Stimulated activated CD8-positive, alpha-beta memory T cell treated with anti-CD3 and anti-CD28 coated beads, Interleukin-12 subunit alpha, Interleukin-12 subunit beta, amount 100 ng/mL, for 4 hours (primary cell): ENCODE results near the gene RPS18.

Experiments
- DNase-seq: peaks from one replicate; pipeline ENCODE4 v3.0.0-alpha.2; 2020; ENCODE audit warnings: low read depth

The RPS18 gene

DNA sequence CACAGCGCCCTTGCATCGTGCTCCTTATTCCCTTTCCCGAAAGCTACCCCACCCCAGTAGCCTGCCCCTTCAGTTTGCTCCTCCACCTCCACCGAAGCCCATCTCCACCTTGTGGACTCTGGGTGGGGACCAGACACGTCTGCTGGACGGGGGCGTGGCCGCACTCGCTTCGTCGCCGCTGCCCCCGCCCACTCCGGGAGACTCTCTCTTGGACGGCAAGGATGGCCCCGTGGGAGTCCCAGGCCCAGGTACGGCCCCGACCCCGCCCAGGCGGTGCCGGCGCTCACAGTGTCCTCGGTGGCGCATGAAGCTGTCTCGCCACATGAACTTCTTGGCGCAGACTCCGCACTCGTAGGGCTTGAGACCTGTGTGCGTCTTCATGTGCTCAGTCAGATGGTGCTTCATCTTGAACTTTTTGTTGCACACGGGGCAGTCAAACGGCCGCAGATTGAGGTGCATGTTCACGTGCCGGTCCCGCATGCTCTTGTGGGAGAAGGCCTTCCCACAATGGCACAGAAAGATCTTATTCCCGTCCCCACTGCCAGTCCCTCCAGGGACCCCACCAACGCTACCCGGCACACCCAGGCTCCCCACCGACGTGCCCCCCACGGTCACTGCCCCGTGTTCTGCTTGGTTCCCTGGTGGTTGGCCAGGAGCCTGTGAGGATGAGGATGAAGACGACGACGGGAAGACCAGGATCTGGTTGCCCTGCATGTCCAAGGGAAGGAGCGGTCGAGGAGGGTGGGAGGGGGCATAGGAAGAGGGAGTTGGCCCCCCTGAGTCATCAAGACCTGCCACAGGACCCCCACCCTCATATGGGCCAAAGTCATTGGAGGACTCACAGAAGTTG lies 43.3 kb downstream of the RPS18 start:
- DNase-seq, result no peak

DNA sequence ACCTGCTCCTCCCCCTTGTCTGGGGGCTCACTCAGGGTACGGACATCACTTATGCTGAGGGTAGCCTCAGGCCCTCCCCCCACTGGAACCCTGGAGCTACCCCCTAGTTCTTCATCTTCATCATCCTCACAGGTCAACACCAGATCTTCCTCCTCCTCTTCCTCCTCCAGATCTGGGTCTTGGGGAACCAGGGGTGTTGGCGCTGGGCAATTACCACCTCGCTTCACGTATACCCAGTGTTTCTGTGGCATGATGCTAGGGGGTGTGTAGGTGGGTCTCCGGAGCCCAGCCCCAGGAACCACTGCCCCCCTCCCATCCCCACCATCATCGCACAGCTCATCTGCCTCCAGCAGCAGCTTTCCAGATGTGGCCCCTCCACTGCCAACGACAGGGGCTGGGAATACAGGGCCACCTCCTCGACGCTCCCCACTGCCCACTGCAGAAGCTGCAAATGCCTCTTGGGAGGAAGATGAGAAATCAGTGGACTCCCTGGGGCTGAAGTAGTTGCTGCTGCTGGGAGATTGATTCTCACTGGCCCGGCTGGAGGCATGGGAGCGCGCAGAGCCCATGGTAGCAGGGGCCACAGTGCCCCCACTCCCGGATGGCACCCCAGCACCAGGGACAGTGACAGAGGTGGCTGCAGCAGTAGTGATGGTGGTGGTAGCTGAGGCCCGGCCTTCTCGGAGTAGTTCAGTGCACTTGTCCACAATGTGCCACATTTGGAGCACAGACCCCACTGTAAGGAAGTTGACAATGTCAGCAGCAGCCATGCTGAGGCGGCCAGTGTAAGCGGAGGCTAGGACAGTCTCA lies 44.1 kb downstream of the RPS18 start:
- no peak for DNase-seq

DNA sequence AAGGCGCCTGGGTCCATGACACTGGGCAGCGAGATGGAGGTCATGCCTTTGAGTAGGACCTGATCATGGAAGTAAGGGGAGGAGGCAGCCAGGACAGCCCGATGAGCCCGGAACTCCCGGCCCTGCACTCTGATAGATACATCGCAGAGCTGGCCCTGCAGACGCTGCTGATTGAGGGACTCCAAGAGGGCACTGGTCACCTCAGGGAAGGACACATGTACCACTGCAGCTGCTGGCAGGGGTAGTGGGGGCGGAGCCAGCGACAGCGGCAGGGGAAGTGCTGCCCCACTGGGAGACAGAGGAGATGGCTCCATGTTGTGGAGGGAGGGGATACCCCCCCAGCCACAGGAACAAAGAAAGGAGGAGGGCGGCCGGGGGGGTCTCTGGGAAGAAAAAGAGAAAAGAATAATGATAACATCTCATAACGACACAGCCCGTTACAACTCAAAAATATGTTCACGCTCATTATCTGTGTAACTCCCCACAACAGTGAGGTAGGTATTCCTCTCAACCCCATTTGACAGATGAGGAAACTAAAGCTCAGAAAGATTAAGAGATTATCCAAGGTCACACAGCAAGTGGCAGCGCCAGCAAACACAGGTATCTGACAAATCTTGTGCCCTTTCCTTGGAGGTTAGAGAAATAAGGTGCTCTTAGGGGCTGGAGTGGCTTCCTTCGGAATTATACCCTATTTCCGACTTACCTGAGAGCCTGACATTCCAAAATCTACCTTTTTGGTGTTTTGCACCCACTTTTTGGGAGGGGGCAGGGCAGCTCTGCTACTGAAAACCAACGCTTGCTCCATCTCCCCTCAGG lies 44.9 kb downstream of the RPS18 start:
- DNase-seq, result no peak

DNA sequence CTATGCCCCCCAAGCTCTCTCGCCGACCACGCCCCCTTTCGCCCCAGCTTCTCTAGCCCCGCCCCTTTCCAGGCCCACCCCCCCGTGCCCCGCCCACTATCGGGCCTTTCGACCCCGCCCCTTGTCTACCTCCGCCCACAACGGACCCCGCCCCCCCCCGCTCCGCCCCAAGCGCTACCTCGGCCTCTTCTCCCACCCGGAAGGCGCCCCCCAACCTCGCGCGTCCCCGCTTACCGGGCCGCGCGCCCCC lies 45.5 kb downstream of the RPS18 start:
- DNase-seq, result no peak

DNA sequence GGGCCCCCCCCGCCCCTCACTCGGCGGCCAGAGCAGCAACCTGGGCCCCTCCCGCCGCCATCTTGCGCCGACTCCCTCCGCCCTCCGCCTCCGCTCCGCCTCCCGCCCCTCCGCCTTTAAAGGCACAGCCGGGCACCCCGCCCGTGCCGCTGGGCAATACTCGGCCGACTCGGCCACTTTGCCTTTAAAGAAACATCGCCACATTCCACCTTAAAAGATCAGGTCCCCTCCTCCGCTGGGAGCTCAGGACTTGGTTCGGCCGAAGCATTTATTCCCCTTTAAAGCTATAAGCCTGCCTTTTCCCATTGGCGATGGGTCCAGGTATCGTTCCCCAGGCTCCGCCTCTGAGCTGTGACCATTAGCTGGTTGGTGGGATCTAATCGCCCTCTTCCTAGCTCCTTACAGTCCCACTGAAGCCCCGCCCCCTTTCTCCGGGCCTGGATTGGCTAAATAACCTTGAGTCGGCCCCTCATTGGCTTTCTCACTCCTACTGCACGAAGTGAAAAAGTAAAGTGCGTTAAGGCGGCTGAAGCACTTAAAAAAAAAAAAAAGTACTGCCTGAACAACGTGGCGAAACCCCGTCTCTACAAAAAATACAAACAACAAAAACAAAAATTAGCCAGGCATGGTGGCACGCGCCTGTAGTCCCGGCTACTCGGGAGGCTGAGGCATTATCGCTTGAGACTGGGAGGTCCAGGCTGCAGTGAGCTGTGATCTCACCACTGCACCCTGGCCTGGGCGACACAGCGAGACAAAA lies 46.0 kb downstream of the RPS18 start, which contains the start of gene ZBTB22:
ZBTB22 (minus strand) TSS at position 76 of the 757 bp plus-strand sequence. CDS start 828 bp downstream, outside the sequence.
- DNase-seq, result peak; percentile 90

DNA sequence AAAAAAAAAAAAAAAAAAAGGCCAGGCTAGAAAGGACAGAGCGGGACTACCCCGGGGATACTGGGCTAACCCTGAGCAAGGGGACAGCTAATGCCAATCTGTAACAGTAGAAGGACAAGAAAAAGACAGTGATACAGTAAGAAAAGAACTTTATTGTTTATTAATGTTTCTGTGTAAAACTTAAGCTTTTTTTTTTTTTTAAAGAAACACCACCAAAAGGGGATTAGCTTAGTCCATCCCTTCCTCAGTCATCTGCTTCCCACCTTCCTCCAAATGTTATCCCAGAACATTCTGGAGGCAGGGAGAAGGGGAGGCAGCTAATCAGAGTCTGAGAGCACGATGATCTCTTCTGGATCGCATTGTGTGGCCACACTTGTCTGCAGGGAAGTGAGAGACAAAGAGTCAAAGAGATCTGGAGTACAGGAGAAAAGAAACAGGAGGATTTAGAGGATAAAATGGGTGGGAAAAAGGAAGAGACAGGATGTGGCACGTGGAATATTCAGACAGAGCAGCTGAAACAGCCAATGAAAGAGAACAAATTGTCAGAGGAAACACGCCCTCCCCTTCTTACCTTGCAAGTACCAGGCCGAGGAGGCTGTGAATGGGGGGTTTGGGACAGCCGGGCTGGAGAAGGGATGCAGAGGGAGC lies 46.7 kb downstream of the RPS18 start:
- no peak for DNase-seq

DNA sequence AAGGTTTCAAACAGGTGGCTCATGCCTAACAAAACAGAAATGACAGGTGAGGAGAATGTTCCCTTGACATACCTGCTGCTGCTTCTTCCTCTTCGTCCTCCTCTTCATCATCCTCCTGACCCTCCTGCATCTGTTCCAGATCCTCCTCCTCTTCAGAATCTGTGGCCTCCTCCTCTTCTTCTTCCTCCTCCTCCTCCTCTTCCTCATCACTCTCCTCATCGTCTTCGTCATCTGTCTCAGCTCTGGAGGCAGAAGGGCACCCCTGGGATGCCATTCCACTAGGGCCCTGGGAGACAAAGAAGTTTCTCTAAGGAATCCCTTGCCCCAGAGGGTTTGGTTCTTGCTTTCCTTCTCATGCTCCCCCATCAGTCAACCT lies 48.1 kb downstream of the RPS18 start:
- DNase-seq, result no peak

DNA sequence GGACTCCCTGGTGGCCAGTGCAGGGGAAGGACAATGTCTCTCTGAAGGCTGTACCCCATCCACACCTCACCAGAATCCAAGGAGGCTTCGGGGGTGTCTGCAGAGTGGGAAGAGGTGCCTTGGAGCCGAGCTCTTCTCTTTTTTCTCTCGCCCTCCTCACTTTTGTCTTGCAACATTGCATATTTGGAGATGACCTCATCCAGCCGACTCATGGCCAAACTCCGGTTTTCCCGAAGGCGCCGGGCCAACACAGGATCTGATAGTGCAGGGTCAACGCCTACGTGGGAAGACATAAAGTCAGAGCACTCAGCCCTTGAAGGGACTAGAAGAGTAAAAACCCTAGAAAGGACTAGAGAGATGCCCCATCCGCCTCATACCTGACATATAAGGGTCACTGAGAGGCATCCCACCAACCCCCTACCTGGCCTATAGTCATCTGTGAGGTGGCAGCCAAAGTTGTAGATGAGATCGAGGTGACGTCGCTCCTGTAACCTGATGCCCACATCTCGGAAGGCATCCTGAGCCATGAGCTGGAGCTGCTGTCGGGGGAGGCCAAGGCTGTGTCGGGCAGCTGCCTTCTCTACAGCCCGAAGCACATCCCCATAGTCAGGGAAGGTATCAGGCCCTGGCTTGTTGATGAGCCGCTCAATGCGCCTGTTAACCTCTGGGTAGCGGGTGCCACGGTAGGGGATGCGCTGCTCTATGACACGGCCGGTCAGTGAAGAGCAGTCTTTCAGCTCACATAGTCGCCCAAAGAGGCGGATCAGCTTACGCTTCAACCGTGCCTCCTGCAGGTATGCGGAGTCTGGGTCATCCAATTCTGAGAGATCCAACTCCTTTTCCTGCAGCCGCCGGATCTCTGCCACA lies 48.7 kb downstream of the RPS18 start:
- DNase-seq, result no peak

DNA sequence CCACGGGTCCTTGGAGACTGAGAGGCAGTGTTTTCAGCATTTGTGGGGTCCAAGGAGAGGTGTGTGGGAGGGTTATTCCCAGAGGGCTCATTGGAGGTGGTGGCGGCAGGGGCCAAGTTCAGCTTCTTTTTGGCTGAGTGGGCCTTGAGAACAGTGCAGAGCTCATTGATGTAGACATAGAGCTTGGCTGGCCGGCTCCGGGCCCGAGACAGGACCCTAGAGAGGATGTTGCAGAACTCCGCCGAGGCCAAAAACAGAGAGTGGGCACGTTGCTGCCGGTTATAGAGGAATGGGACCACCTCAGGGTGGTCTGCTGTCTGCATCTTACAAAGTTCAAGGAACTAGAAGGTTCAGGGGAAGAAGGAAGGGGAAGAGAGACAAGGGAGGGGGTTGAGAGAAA lies 49.4 kb downstream of the RPS18 start:
- DNase-seq, result no peak

DNA sequence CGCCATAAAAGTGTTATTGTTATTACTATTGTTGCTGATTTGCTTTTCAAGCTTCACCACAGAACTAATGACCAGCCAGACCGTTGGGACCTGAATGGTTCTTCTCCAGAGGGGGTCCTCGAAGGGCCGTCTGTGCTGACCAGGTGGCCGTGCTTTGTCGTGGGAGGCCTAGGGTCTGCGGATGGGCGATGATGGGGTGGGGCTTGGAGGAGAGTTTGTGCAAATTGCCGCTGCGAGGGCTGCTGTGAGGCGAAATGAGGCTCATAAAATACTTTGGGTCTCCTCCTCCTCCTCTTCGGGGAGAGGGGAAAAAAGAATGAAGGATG lies 51.7 kb downstream of the RPS18 start:
- DNase-seq, result no peak

DNA sequence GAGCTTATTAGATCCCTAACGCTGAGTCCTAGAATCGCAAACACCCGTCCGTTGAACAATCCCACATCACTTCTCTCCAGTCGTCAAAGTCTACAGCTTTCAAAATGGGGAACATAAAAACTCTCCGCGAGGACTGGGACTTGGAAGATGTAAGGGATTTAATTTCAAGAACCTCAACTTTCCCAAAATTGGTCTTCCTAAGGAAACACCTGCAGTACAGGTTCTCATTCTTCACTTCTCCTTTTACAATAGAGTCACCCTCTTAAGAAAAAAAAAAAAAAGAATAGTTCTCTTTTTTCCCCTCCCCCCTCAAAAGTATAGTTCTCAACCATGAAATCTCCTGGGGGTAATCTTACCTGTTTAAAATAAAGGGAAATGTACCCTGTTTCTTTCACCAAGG lies 52.2 kb downstream of the RPS18 start:
- DNase-seq, result no peak
